HepG2 (cell line): ENCODE measurements around the gene EXOC7.

Experiments used
- EZH2 ChIP-seq: conservative IDR thresholded peaks from 2 replicates; pipeline ENCODE4 v1.6.1; 2012; ENCODE audit warnings: mild to moderate bottlenecking, low read depth, low read length, moderate library complexity
- MED8 ChIP-seq: sonication (generic); formaldehyde crosslinking; IDR thresholded peaks from 2 replicates; pipeline ENCODE4 v1.8.1; 2023; ENCODE audit warnings: mild to moderate bottlenecking, missing genetic modification reagents; ENCODE audit not compliant: insufficient replicate concordance
- NR1H2 ChIP-seq: sonication (generic); formaldehyde crosslinking; IDR thresholded peaks from 2 replicates; pipeline ENCODE4 v1.8.1; 2022; ENCODE audit warnings: low read depth, missing genetic modification reagents, borderline replicate concordance
- PRDM15 ChIP-seq: sonication (generic); formaldehyde crosslinking; IDR thresholded peaks from 2 replicates; pipeline ENCODE4 v1.4.0; 2020; ENCODE audit warnings: missing genetic modification reagents
- RAD21 ChIP-seq: fragments of 450-650 bp; formaldehyde crosslinking; IDR thresholded peaks from 2 replicates; pipeline ENCODE4 v1.5.0; 2020; ENCODE audit warnings: mild to moderate bottlenecking
- RBAK ChIP-seq: sonication (generic); formaldehyde crosslinking; IDR thresholded peaks from 2 replicates; pipeline ENCODE4 v1.5.1; 2020; ENCODE audit warnings: mild to moderate bottlenecking, missing genetic modification reagents
- TCF7 ChIP-seq: sonication (generic); IDR thresholded peaks from 2 replicates; pipeline ENCODE4 v1.6.1; 2016; ENCODE audit warnings: antibody characterized with exemption, low read depth
- ZBTB10 ChIP-seq: sonication (generic); formaldehyde crosslinking; IDR thresholded peaks from 2 replicates; pipeline ENCODE4 v1.4.0; 2020; ENCODE audit warnings: missing genetic modification reagents, borderline replicate concordance
- ZMYM3 ChIP-seq: sonication (generic); formaldehyde crosslinking; IDR thresholded peaks from 2 replicates; pipeline ENCODE4 v1.5.1; 2020; ENCODE audit warnings: mild to moderate bottlenecking, missing genetic modification reagents
- ZNF446 ChIP-seq: sonication (generic); formaldehyde crosslinking; IDR thresholded peaks from 2 replicates; pipeline ENCODE4 v1.5.0; 2020; ENCODE audit warnings: mild to moderate bottlenecking, missing genetic modification reagents
- ZNF678 ChIP-seq: sonication (generic); formaldehyde crosslinking; IDR thresholded peaks from 2 replicates; pipeline ENCODE4 v1.4.0; 2020; ENCODE audit warnings: mild to moderate bottlenecking, missing genetic modification reagents
- ZNF776 ChIP-seq: sonication (generic); formaldehyde crosslinking; IDR thresholded peaks from 2 replicates; pipeline ENCODE4 v1.4.0; 2020; ENCODE audit warnings: mild to moderate bottlenecking, missing genetic modification reagents

GRCh38 chr17:76104896-76105231 lies 1.3 kb upstream of the EXOC7 start:
- no peak for TF ChIP-seq RAD21
- no peak for TF ChIP-seq PRDM15 (CRISPR knock-in tag)
- TF ChIP-seq MED8 (CRISPR knock-in tag): no peak
- no peak for TF ChIP-seq ZNF678
- TF ChIP-seq EZH2: no peak
- no peak for TF ChIP-seq ZBTB10 (CRISPR knock-in tag)
- 0 out of 2 replicates have a peak, but pooled peaks have one; percentile 18 for TF ChIP-seq ZMYM3 (CRISPR knock-in tag)
- TF ChIP-seq RBAK (CRISPR knock-in tag): no peak
- no peak for TF ChIP-seq ZNF446 (CRISPR knock-in tag)
- TF ChIP-seq NR1H2: no peak
- no peak for TF ChIP-seq ZNF776 (CRISPR knock-in tag)
- TF ChIP-seq TCF7: no peak
